ENCODE data around the gene UPK3A. TPM values are rescaled to one million over a fixed set of nuclear protein-coding genes. Genes with fewer than 3 reads are reported as not detected.

The UPK3A gene
- total and polyA plus RNA-seq, 2 experiments from 2014 or later: 0.47 TPM; not detected in 1

GRCh38 chr22:45318168-45318557, 33.4 kb downstream of the UPK3A start (continued):
- TF ChIP-seq ZNF462 (CRISPR knock-in tag; IDR thresholded peaks at IDR 0.05) (no peak), ZNF331 (CRISPR knock-in tag; IDR thresholded peaks at IDR 0.05; ENCODE audit: low read depth) (no peak), EZH2phosphoT487 (IDR thresholded peaks at IDR 0.05; ENCODE audit: unreplicated experiment) (no peak), NANOG (IDR thresholded peaks at IDR 0.05; ENCODE audit: borderline replicate concordance) (no peak)

GRCh38 chr22:45318558-45319323, 34.0 kb downstream of the UPK3A start:
- no peaks in the 10 kb centered on the region for H3K9me2 ChIP-seq (ENCODE audit: insufficient read depth)
- H3K27me3 Mint-ChIP-seq (ENCODE audit: insufficient read depth, low read depth, poor library complexity): peaks cover 5% of the 10 kb centered on the region
- ATAC-seq (no peak), DNase-seq (ENCODE audit: low spot score) (peak; percentile 20)
- no peak for TF ChIP-seq ZNF462 (CRISPR knock-in tag; IDR thresholded peaks at IDR 0.05)
- TF ChIP-seq ETS1 (IDR thresholded peaks at IDR 0.05): no peak
- TF ChIP-seq ZNF331 (CRISPR knock-in tag; IDR thresholded peaks at IDR 0.05; ENCODE audit: low read depth): no peak
- no peak for TF ChIP-seq STAT1 (IDR thresholded peaks at IDR 0.05; ENCODE audit: unreplicated experiment)
- peaks cover 87% of the 10 kb centered on the region for H3K79me2 ChIP-seq (replicated peaks; ENCODE audit: insufficient read depth)
- peak overlapping the region; percentile 32; the same call in 1 of the 2 replicates for H3K27ac ChIP-seq (ENCODE audit: low read depth)
- peaks cover 10% of the 10 kb centered on the region for H3K36me3 Mint-ChIP-seq (ENCODE audit: low read depth)
- no peak overlapping the region for H3K4me3 Mint-ChIP-seq
- peaks cover 15% of the 10 kb centered on the region; the same call in 1 of the 2 replicates for H3K4me1 ChIP-seq (ENCODE audit: insufficient read depth)
- peaks cover 24% of the 10 kb centered on the region for H3K4me1 Mint-ChIP-seq
- H3K4me3 ChIP-seq: no peak overlapping the region
- no peak overlapping the region for H2AFZ ChIP-seq
- peaks cover 5% of the 10 kb centered on the region; the same call in 1 of the 2 replicates for H3F3A ChIP-seq (replicated peaks; ENCODE audit: low read depth)
- H4K20me1 ChIP-seq (replicated peaks; ENCODE audit: insufficient read depth): peaks cover 21% of the 10 kb centered on the region
- no peaks in the 10 kb centered on the region for H3K27me3 ChIP-seq (ENCODE audit: insufficient read depth)
- no peak overlapping the region for H3K4me2 ChIP-seq
- H3K27ac Mint-ChIP-seq: peak overlapping the region; percentile 15; the same call in 1 of the 2 replicates
- no peaks in the 10 kb centered on the region for H3K36me3 ChIP-seq (ENCODE audit: insufficient read depth)
- H3K9me3 Mint-ChIP-seq: no peaks in the 10 kb centered on the region

All from GM23338 (cell line).